ENCODE results near the gene SEC24D. TPM values are rescaled to one million over a fixed set of nuclear protein-coding genes. Genes with fewer than 3 reads are reported as not detected.

The SEC24D gene
- total RNA-seq, 2 experiments from 2014 or later = 36.2 to 41.0 TPM

GRCh38 chr4:118739022-118739713 is 96.8 kb downstream of the SEC24D start:
- intact Hi-C loops (cut with micrococcal nuclease) = no loop called here
- ChIA-PET POLR2A (no interaction called here), CTCF (interaction anchor here (0.9 to 1.2 kb wide), 2 partner anchors 9 to 152 kb away, joined by 4 read pairs; no protein-coding TSS in a partner anchor)
- Mint-ChIP-seq H3K9me3 (no peaks in the 10 kb centered on the region), H3K36me3 (peaks cover 30% of the 10 kb centered on the region), H3K27ac (no peak overlapping the region), H3K4me3 (no peak overlapping the region), H3K4me1 (ENCODE audit: low read depth) (no peaks in the 10 kb centered on the region), H3K27me3 (no peaks in the 10 kb centered on the region)
- DNase-seq = no peak

- H3K4me1 Mint-ChIP-seq (ENCODE audit: low read depth) = no peaks in the 10 kb centered on the region
- intact Hi-C loops (cut with micrococcal nuclease) = no loop called here
- CTCF ChIA-PET = interaction anchor here (1.3 to 1.5 kb wide), 2 partner anchors 127 to 153 kb away, joined by 4 to 5 read pairs; no protein-coding TSS in a partner anchor
- DNase-seq = no peak
- H3K27ac Mint-ChIP-seq = no peak overlapping the region
- no peaks in the 10 kb centered on the region for H3K27me3 Mint-ChIP-seq
- no peaks in the 10 kb centered on the region for H3K9me3 Mint-ChIP-seq
- peaks cover 25% of the 10 kb centered on the region for H3K36me3 Mint-ChIP-seq
- H3K4me3 Mint-ChIP-seq = no peak overlapping the region
- POLR2A ChIA-PET = no interaction called here
These were observed 97.8 kb downstream of the SEC24D start for GRCh38 chr4:118738090-118738489.

GRCh38 chr4:118736900-118737299 is 99.0 kb downstream of the SEC24D start:
- peaks cover 26% of the 10 kb centered on the region for H3K36me3 Mint-ChIP-seq
- H3K27ac Mint-ChIP-seq = no peak overlapping the region
- CTCF ChIA-PET = no interaction called here

GRCh38 chr4:118734491-118735205 is 101.3 kb downstream of the SEC24D start:
- H3K36me3 Mint-ChIP-seq = peaks cover 21% of the 10 kb centered on the region
- H3K4me1 Mint-ChIP-seq (ENCODE audit: low read depth) = peaks cover 3% of the 10 kb centered on the region
- H3K9me3 Mint-ChIP-seq = no peaks in the 10 kb centered on the region
- POLR2A ChIA-PET = no interaction called here
- no peak overlapping the region for H3K27ac Mint-ChIP-seq
- intact Hi-C loops (cut with micrococcal nuclease) = no loop called here
- H3K27me3 Mint-ChIP-seq = no peaks in the 10 kb centered on the region
- no peak overlapping the region for H3K4me3 Mint-ChIP-seq
- DNase-seq = no peak
- CTCF ChIA-PET = interaction anchor here (0.7 kb wide), 1 partner anchor 15 kb away, joined by 3 read pairs; no protein-coding TSS in a partner anchor

More at GRCh38 chr4:118736900-118737299, 99.0 kb downstream of the SEC24D start:
- intact Hi-C loops (cut with micrococcal nuclease) = no loop called here
- Mint-ChIP-seq H3K4me1 (ENCODE audit: low read depth) (no peaks in the 10 kb centered on the region), H3K4me3 (no peak overlapping the region), H3K27me3 (no peaks in the 10 kb centered on the region), H3K9me3 (no peaks in the 10 kb centered on the region)
- DNase-seq = no peak
- POLR2A ChIA-PET = no interaction called here

- ChIA-PET CTCF (no interaction called here), POLR2A (interaction anchor here (0.9 kb wide), 1 partner anchor 10 kb away, joined by 3 read pairs; no protein-coding TSS in a partner anchor)
- no peaks in the 10 kb centered on the region for H3K27me3 Mint-ChIP-seq
- no peaks in the 10 kb centered on the region for H3K9me3 Mint-ChIP-seq
- DNase-seq = no peak
- H3K36me3 Mint-ChIP-seq = peaks cover 22% of the 10 kb centered on the region
- no peak overlapping the region for H3K27ac Mint-ChIP-seq
- intact Hi-C loops (cut with micrococcal nuclease) = no loop called here
- peaks cover 8% of the 10 kb centered on the region for H3K4me1 Mint-ChIP-seq (ENCODE audit: low read depth)
- no peak overlapping the region for H3K4me3 Mint-ChIP-seq
These were observed 103.2 kb downstream of the SEC24D start for GRCh38 chr4:118732591-118733330.

- DNase-seq = no peak
- ChIA-PET POLR2A (no interaction called here), CTCF (interaction anchor here (0.7 kb wide), 1 partner anchor 8 kb away, joined by 4 read pairs; no protein-coding TSS in a partner anchor)
- Mint-ChIP-seq H3K4me3 (no peak overlapping the region), H3K9me3 (no peaks in the 10 kb centered on the region), H3K27me3 (no peaks in the 10 kb centered on the region), H3K27ac (no peak overlapping the region), H3K4me1 (ENCODE audit: low read depth) (peaks cover 8% of the 10 kb centered on the region), H3K36me3 (peaks cover 27% of the 10 kb centered on the region)
- intact Hi-C loops (cut with micrococcal nuclease) = no loop called here
These were observed 105.2 kb downstream of the SEC24D start for GRCh38 chr4:118730683-118731082.

- no peak overlapping the region for H3K27ac Mint-ChIP-seq
- ChIA-PET CTCF (no interaction called here), POLR2A (no interaction called here)
- peaks cover 32% of the 10 kb centered on the region for H3K36me3 Mint-ChIP-seq
- peaks cover 8% of the 10 kb centered on the region for H3K4me1 Mint-ChIP-seq (ENCODE audit: low read depth)
- H3K4me3 Mint-ChIP-seq = no peak overlapping the region
- intact Hi-C loops (cut with micrococcal nuclease) = no loop called here
- DNase-seq = no peak
- H3K27me3 Mint-ChIP-seq = no peaks in the 10 kb centered on the region
- H3K9me3 Mint-ChIP-seq = no peaks in the 10 kb centered on the region
These were observed 106.3 kb downstream of the SEC24D start for GRCh38 chr4:118729287-118730286.

- Mint-ChIP-seq H3K4me3 (no peak overlapping the region), H3K27ac (no peak overlapping the region), H3K36me3 (peaks cover 29% of the 10 kb centered on the region), H3K4me1 (ENCODE audit: low read depth) (peaks cover 8% of the 10 kb centered on the region), H3K27me3 (no peaks in the 10 kb centered on the region), H3K9me3 (no peaks in the 10 kb centered on the region)
- POLR2A ChIA-PET = no interaction called here
- intact Hi-C loops (cut with micrococcal nuclease) = no loop called here
- DNase-seq = no peak
- CTCF ChIA-PET = no interaction called here
These were observed 108.6 kb downstream of the SEC24D start for GRCh38 chr4:118727360-118727759.

- Mint-ChIP-seq H3K27me3 (no peaks in the 10 kb centered on the region), H3K9me3 (no peaks in the 10 kb centered on the region), H3K4me1 (ENCODE audit: low read depth) (no peaks in the 10 kb centered on the region), H3K36me3 (peaks cover 24% of the 10 kb centered on the region), H3K4me3 (no peak overlapping the region), H3K27ac (no peak overlapping the region)
- ChIA-PET CTCF (no interaction called here), POLR2A (interaction anchor here (0.7 kb wide), 1 partner anchor 9 kb away, joined by 3 read pairs; no protein-coding TSS in a partner anchor)
- intact Hi-C loops (cut with micrococcal nuclease) = no loop called here
- no peak for DNase-seq
These were observed 112.6 kb downstream of the SEC24D start for GRCh38 chr4:118723369-118723768.

- Mint-ChIP-seq H3K36me3 (peaks cover 20% of the 10 kb centered on the region), H3K27ac (no peak overlapping the region), H3K9me3 (no peaks in the 10 kb centered on the region), H3K4me3 (no peak overlapping the region), H3K4me1 (ENCODE audit: low read depth) (no peaks in the 10 kb centered on the region), H3K27me3 (no peaks in the 10 kb centered on the region)
- DNase-seq = no peak
- ChIA-PET POLR2A (no interaction called here), CTCF (no interaction called here)
- intact Hi-C loops (cut with micrococcal nuclease) = no loop called here
These were observed 114.2 kb downstream of the SEC24D start for GRCh38 chr4:118721752-118722151.

- no peaks in the 10 kb centered on the region for H3K9me3 Mint-ChIP-seq
- no peak overlapping the region for H3K27ac Mint-ChIP-seq
- ChIA-PET POLR2A (no interaction called here), CTCF (no interaction called here)
- no peak for DNase-seq
- no peak overlapping the region for H3K4me3 Mint-ChIP-seq
- no peaks in the 10 kb centered on the region for H3K4me1 Mint-ChIP-seq (ENCODE audit: low read depth)
- intact Hi-C loops (cut with micrococcal nuclease) = no loop called here
- H3K27me3 Mint-ChIP-seq = no peaks in the 10 kb centered on the region
- peaks cover 8% of the 10 kb centered on the region for H3K36me3 Mint-ChIP-seq
These were observed 117.3 kb downstream of the SEC24D start for GRCh38 chr4:118718511-118719170.
